ENCODE measurements around the gene UNC5C.

GRCh38 chr4:95215991-95216605 is 332.7 kb downstream of the UNC5C start:
- TF ChIP-seq FOXJ3 (CRISPR knock-in tag; IDR thresholded peaks at IDR 0.05): no peak
- TF ChIP-seq TAF1 (IDR thresholded peaks at IDR 0.05; ENCODE audit: borderline replicate concordance, low read depth, low read length): no peak
- no peak for TF ChIP-seq CTCF (IDR thresholded peaks at IDR 0.05)
- no peak for TF ChIP-seq MAX (IDR thresholded peaks at IDR 0.05; ENCODE audit: low read depth)
- no peak for TF ChIP-seq FOXM1 (IDR thresholded peaks at IDR 0.05; ENCODE audit: low read depth)
- no peak for TF ChIP-seq CHD2 (IDR thresholded peaks at IDR 0.05; ENCODE audit: low read length, partially characterized antibody)
- TF ChIP-seq MXI1 (IDR thresholded peaks at IDR 0.05; ENCODE audit: low read depth, low read length): no peak
- no peak for TF ChIP-seq PBX3 (IDR thresholded peaks at IDR 0.05)
- TF ChIP-seq RFX5 (IDR thresholded peaks at IDR 0.05; ENCODE audit: low read length): no peak
- no peak for TF ChIP-seq REST (IDR thresholded peaks at IDR 0.05; ENCODE audit: low read depth, low read length)
- TF ChIP-seq RXRA (IDR thresholded peaks at IDR 0.05; ENCODE audit: borderline replicate concordance, low read depth): no peak
